Measurements from ENCODE around the gene MMP7. TPM values are rescaled to one million over a fixed set of nuclear protein-coding genes. Genes with fewer than 3 reads are reported as not detected.

The MMP7 gene
- total and polyA plus RNA-seq, 2 donors (not counting 3 experiments of a cell fraction or from before 2014, with no cell fraction given), result 0.65 TPM; not detected in 1

GRCh38 chr11:102500829-102501228 lies 29.7 kb downstream of the MMP7 start:
- dilution Hi-C loops (cut with MboI; ENCODE audit: extremely low pct_ligation_motif_present, low sequenced_read_pairs) (no loop called here), intact Hi-C loops (cut with micrococcal nuclease) (no loop called here)
- DNase-seq (ENCODE audit: low read depth, low spot score), result no peak
- CTCF ChIA-PET, result interaction anchor here (1.8 to 3.5 kb wide), 5 partner anchors 14 to 166 kb away, joined by 5 to 25 read pairs (median 18); no protein-coding TSS in a partner anchor
- no peak for FAIRE-seq
- Histone ChIP-seq H3K4me3 (replicated peaks in 1 of 3; ENCODE audit: insufficient read depth in 1 of 3, low read depth in 1 of 3, low read length in 3 of 3) (no peak overlapping the region), H3K4me1 (ENCODE audit: control insufficient read depth, extremely low read depth, insufficient read depth, low read length) (no peaks in the 10 kb centered on the region), H3K79me2 (ENCODE audit: control insufficient read depth, insufficient read depth, low read length) (no peaks in the 10 kb centered on the region), H3K27me3 (ENCODE audit: control insufficient read depth in 2 of 2, insufficient read depth in 2 of 2, low read length in 2 of 2) (peaks cover 0 to 2% of the 10 kb centered on the region in 2 experiments), H3K9me1 (replicated peaks; ENCODE audit: control insufficient read depth, extremely low read depth, insufficient read depth, low read length) (no peaks in the 10 kb centered on the region), H2AFZ (ENCODE audit: low read depth, low read length) (no peak overlapping the region), H3K9ac (replicated peaks; ENCODE audit: extremely low read depth, insufficient read depth, low read length) (no peak overlapping the region), H3K4me2 (ENCODE audit: insufficient read depth, low read length) (no peak overlapping the region), H3K27ac (ENCODE audit: insufficient read depth, low read depth, low read length) (no peak overlapping the region), H3K9me3 (replicated peaks; ENCODE audit: control insufficient read depth, insufficient read depth, low read length) (no peaks in the 10 kb centered on the region), H4K20me1 (replicated peaks; ENCODE audit: control insufficient read depth, extremely low read depth, insufficient read depth, low read length) (no peaks in the 10 kb centered on the region), H3K36me3 (ENCODE audit: control insufficient read depth in 2 of 2, extremely low read depth in 1 of 2, insufficient read depth in 2 of 2, low read length in 2 of 2) (no peaks in the 10 kb centered on the region)
- TF ChIP-seq FOS (IDR thresholded peaks at IDR 0.05; ENCODE audit: borderline replicate concordance, insufficient read depth, low read length) (no peak), POLR2AphosphoS5 (IDR thresholded peaks at IDR 0.05; ENCODE audit: insufficient read depth, low read depth, low read length) (no peak), CTCF (IDR thresholded peaks at IDR 0.05; ENCODE audit: extremely low read depth in 1 of 2, insufficient read depth in 1 of 2, low read depth in 1 of 2, low read length in 2 of 2) (no peak), EZH2 (IDR thresholded peaks at IDR 0.05; ENCODE audit: borderline replicate concordance, low read depth, low read length, severe bottlenecking) (no peak), POLR2A (IDR thresholded peaks at IDR 0.05; ENCODE audit: low read depth, low read length) (no peak), JUN (IDR thresholded peaks at IDR 0.05; ENCODE audit: borderline replicate concordance, insufficient read depth, insufficient read length, low read depth) (no peak), MYC (IDR thresholded peaks at IDR 0.05; ENCODE audit: low read depth, low read length) (no peak), MAX (IDR thresholded peaks at IDR 0.05; ENCODE audit: insufficient read depth, insufficient read length) (no peak), GATA2 (IDR thresholded peaks at IDR 0.05; ENCODE audit: insufficient read depth, insufficient read length, low read depth, low read length) (no peak)
- no TSS peak for BruUV-seq (replicated peaks)
- POLR2A ChIA-PET, result no interaction called here
